HepG2 (cell line): ENCODE data around the gene C2orf81. TPM values are rescaled to one million over a fixed set of nuclear protein-coding genes. Genes with fewer than 3 reads are reported as not detected.

Experiments used
- CC2D1A ChIP-seq: sonication (generic); formaldehyde crosslinking; IDR thresholded peaks from 2 replicates; pipeline ENCODE4 v1.8.1; 2023; ENCODE audit warnings: mild to moderate bottlenecking, missing genetic modification reagents
- E2F1 ChIP-seq: sonication (generic); formaldehyde crosslinking; IDR thresholded peaks from 2 replicates; pipeline ENCODE4 v1.5.0; 2020; ENCODE audit warnings: missing genetic modification reagents
- EZH2 ChIP-seq: conservative IDR thresholded peaks from 2 replicates; pipeline ENCODE4 v1.6.1; 2012; ENCODE audit warnings: mild to moderate bottlenecking, low read depth, low read length, moderate library complexity
- GPN1 ChIP-seq: sonication (generic); formaldehyde crosslinking; IDR thresholded peaks from 2 replicates; pipeline ENCODE4 v1.5.1; 2020; ENCODE audit warnings: missing genetic modification reagents, borderline replicate concordance
- GRHL1 ChIP-seq: sonication (generic); formaldehyde crosslinking; conservative IDR thresholded peaks from 2 replicates; pipeline ENCODE4 v1.8.0; 2022; ENCODE audit warnings: missing genetic modification reagents
- HMGXB3 ChIP-seq: sonication (generic); formaldehyde crosslinking; IDR thresholded peaks from 2 replicates; pipeline ENCODE4 v1.4.0; 2020; ENCODE audit warnings: missing genetic modification reagents, borderline replicate concordance
- KAT2B ChIP-seq: fragments of 150-350 bp; IDR thresholded peaks from 2 replicates; pipeline ENCODE4 v1.6.1; 2014; ENCODE audit warnings: low read depth, low read length, borderline replicate concordance
- LRRFIP1 ChIP-seq: sonication (generic); formaldehyde crosslinking; conservative IDR thresholded peaks from 2 replicates; pipeline ENCODE4 v1.4.0; 2020; ENCODE audit warnings: missing genetic modification reagents
- NFYB ChIP-seq: sonication (generic); formaldehyde crosslinking; IDR thresholded peaks from 2 replicates; pipeline ENCODE4 v1.4.0; 2020; ENCODE audit warnings: missing genetic modification reagents
- TFAP4 ChIP-seq: sonication (generic); IDR thresholded peaks from 2 replicates; pipeline ENCODE4 v1.6.1; 2016; ENCODE audit warnings: low read depth, borderline replicate concordance
- TSC22D2 ChIP-seq: sonication (generic); formaldehyde crosslinking; IDR thresholded peaks from 2 replicates; pipeline ENCODE4 v1.5.1; 2020; ENCODE audit warnings: missing genetic modification reagents, mild to moderate bottlenecking, borderline replicate concordance
- ZBTB3 ChIP-seq: sonication (generic); formaldehyde crosslinking; IDR thresholded peaks from 2 replicates; pipeline ENCODE4 v1.4.0; 2020; ENCODE audit warnings: low read depth, mild to moderate bottlenecking, moderate library complexity, missing genetic modification reagents, borderline replicate concordance
- ZFP36L2 ChIP-seq: sonication (generic); formaldehyde crosslinking; IDR thresholded peaks from 2 replicates; pipeline ENCODE4 v1.4.0; 2020; ENCODE audit warnings: missing genetic modification reagents
- ZNF136 ChIP-seq: sonication (generic); formaldehyde crosslinking; IDR thresholded peaks from 2 replicates; pipeline ENCODE4 v1.8.1; 2022; ENCODE audit warnings: low read depth, mild to moderate bottlenecking, moderate library complexity, missing genetic modification reagents
- ZNF251 ChIP-seq: sonication (generic); formaldehyde crosslinking; IDR thresholded peaks from 2 replicates; pipeline ENCODE4 v1.9.0; 2021; ENCODE audit warnings: mild to moderate bottlenecking, missing genetic modification reagents
- ZNF326 ChIP-seq: sonication (generic); formaldehyde crosslinking; IDR thresholded peaks from 2 replicates; pipeline ENCODE4 v1.4.0; 2020; ENCODE audit warnings: missing genetic modification reagents, borderline replicate concordance
- ZNF329 ChIP-seq: sonication (generic); formaldehyde crosslinking; IDR thresholded peaks from 2 replicates; pipeline ENCODE4 v1.9.0; 2021; ENCODE audit warnings: low read depth, mild to moderate bottlenecking, missing genetic modification reagents
- ZNF660 ChIP-seq: sonication (generic); formaldehyde crosslinking; IDR thresholded peaks from 2 replicates; pipeline ENCODE4 v1.5.1; 2020; ENCODE audit warnings: mild to moderate bottlenecking, low read depth, missing genetic modification reagents, borderline replicate concordance
- polyA plus RNA-seq, 8 experiments: library from polyadenylated mRNA; depleted of rRNA in 3 of 8; stranded (reverse) in 7 of 8; unstranded in 1 of 8; fragments of >200 nt; fragmentation: Illumina TruSeq in 4 of 8; extraction: Trizol in 4 of 8; gene quantifications; 2 replicates each; pipeline versions ENCODE4 v1.2.1 to v1.2.3, GENCODE V29; 2011 to 2016; ENCODE audit warnings: low read depth in 4 of 8, missing spikeins in 1 of 8, mixed read lengths in 1 of 8; ENCODE audit not compliant: insufficient read depth in 1 of 8
- total RNA-seq, 5 experiments: library from RNA; depleted of rRNA; stranded (reverse); fragments of >200 nt; fragmentation: Illumina TruSeq; extraction: Trizol; gene quantifications; 2 replicates each; pipeline ENCODE4 v1.2.3, GENCODE V29; 2016; ENCODE audit warnings: low read depth in 1 of 5

The C2orf81 gene
- total and polyA plus RNA-seq, 2 of the 13 experiments (the other 11 are each of a cell fraction or from before 2014, with no cell fraction given): 0.15 to 0.17 TPM

GRCh38 chr2:74391209-74391579 is 30.2 kb downstream of the C2orf81 start (continued):
- no peak for TF ChIP-seq GRHL1 (CRISPR knock-in tag)
- no peak for TF ChIP-seq CC2D1A (CRISPR knock-in tag)
- no peak for TF ChIP-seq TFAP4
- peak; percentile 70; the same call in 1 of the 2 replicates for TF ChIP-seq ZFP36L2 (CRISPR knock-in tag)
- TF ChIP-seq E2F1 (CRISPR knock-in tag): 0 out of 2 replicates have a peak, but pooled peaks have one; percentile 26
- 0 out of 2 replicates have a peak, but pooled peaks have one; percentile 10 for TF ChIP-seq HMGXB3 (CRISPR knock-in tag)
- TF ChIP-seq ZNF660 (CRISPR knock-in tag): no peak
- no peak for TF ChIP-seq EZH2
- TF ChIP-seq LRRFIP1: no peak
- TF ChIP-seq ZNF326: peak; percentile 26; the same call in 1 of the 2 replicates
- TF ChIP-seq NFYB (CRISPR knock-in tag): 0 out of 2 replicates have a peak, but pooled peaks have one; percentile 16
- no peak for TF ChIP-seq ZBTB3 (CRISPR knock-in tag)
- no peak for TF ChIP-seq ZNF329
- no peak for TF ChIP-seq ZNF251 (CRISPR knock-in tag)
- TF ChIP-seq ZNF136 (CRISPR knock-in tag): no peak
- no peak for TF ChIP-seq KAT2B
- peak; percentile 23; the same call in 1 of the 2 replicates for TF ChIP-seq TSC22D2 (CRISPR knock-in tag)
- TF ChIP-seq GPN1 (CRISPR knock-in tag): 0 out of 2 replicates have a peak, but pooled peaks have one; percentile 5
